Stimulated activated CD4-positive, alpha-beta T cell treated with anti-CD3 and anti-CD28 coated beads, Interleukin-2, amount 100 ng/mL, for 4 hours (primary cell): ENCODE measurements around the gene VSIR.

Source experiments
- DNase-seq: peaks from one replicate; pipeline ENCODE4 v3.0.0-alpha.2; 2020; ENCODE audit warnings: low read depth

VSIR gene

DNA sequence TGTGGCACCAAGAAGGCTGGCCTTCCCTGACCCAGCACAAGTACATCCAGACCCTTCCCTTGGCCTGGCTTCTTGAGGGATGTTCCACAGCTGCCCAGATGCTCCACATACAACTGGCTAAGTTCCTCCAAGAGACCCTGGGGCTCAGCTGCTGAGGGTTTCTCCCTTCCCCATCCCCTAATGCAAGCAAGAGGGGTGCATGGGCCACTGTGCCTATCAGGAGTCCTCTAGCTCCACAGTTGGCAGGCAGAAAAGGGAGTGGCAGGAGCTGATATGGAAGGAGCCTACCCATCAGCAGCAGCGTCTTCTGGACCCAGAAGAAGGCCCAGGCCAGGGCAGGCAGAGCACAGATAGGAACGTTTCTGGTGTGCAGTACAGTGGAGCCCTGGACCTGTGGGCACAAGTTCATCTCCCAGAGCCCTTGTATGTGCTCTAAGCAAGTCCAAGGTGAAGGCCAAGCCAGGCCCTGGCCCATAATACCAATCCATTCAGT is 26.2 kb downstream of the VSIR start:
- DNase-seq: no peak

DNA sequence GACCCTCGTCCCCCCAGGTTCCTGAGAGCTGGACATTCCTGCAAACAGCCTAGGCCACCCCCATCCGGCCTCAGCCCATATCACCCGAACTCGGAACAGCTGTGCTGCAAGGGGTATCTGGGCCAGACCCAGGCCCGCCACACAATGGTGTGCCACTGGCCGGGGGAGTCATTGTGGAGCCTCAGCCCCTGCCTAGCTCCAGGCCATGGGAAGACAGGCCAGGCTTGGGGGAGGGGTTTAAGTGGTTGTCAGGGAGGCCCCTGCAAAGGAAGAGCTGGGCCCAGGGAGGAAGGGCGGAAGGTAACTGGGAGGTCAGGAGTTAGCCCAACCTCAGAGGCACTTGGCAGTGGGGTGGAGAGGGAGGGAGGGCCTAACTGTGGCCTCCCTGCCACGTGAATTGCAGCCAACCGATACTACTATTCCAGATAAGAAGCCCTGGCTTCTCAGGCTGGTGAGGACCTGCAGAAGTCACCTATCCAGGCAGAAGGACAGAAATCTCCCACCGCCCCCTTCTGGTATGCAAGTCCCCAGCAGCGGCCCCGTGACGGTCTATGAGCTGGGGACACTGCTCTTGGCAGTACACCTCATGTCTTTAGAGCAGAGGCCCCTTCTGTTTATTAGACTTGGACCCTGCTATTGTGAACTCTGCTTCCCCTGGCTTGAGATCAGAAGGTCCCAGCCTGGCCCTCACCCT is 26.8 kb downstream of the VSIR start:
- DNase-seq: no peak

DNA sequence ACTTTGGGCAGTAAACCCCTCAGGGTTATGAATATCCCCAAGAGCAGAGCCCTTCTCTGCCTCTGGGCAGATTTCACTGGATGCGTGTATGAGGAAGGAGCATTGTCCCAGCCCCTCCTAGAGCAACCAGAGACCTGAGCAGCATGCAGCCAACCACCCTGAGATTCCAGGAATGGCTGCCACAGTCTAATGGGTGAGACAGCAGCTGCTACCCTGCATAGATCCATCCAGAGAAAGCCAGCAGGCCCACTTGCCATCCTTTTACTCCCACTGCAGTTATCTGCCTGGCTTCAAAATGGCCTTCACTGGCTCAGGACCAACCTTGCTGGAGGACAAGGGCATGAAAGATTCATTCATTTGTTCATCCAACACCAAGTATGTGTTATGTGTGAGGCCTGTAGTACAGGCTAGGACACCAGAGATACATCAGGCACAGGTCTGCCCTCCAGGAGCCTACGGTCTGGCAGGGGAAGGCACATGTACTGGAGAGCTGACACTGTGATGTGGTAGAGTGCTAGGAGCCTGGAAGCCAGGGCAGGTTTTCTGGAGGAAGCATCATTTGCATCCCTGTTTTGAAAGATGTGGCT is 27.6 kb downstream of the VSIR start:
- no peak for DNase-seq

DNA sequence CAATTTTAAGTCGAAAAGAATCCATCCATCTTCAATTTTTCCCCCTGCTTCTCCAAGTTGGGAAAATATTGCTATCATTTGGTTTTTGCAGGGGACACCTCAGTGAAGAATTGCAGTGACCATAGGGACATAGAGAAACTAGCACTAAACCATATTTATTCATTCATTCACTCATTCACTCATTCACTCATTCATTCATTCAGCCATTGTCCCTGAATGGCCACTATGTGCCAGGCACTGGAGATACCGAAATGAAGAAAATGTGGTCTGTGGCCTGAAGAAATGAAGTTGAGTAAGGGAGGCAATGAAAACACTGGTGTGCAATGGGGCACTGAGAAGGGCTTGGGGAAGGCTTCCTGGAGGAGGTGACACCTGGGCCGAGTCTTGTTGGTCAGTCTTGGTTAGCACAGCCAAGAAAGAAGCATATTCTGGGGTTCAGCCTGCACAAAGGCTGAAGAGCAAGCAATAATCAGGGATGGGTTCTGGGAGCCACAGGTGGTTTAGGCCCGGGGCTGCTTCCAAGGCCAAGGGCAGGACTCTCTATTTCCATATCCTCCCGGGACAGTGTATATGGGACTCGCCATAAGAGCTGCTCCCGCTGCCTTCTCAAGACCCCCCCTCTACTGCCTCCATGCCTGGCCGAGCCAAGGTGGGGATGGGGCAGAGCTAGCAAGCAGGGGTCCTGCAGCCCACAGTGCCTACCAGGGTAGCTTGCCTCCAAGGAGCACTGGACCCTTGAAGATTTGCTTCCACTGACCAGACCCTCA is 28.2 kb downstream of the VSIR start:
- no peak for DNase-seq

DNA sequence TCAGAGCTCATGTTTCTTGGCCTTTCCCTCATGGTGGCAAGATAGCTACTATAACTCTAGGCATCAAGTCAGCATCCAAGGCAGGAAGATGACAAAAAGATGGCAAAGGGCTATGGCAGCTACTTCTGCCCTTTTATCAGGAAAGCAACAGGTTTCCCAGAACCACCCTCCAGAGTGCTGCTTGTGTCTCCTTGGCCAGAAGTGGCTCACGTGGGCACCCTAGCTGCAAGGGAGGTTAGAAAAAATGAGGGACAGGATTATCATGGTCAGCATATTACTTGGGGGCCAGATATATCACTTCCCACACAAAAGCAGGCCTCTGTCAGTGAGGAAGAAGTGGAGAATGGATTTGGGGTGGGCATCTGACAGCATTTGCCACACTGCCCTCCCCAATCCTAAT is 29.5 kb downstream of the VSIR start:
- no peak for DNase-seq

DNA sequence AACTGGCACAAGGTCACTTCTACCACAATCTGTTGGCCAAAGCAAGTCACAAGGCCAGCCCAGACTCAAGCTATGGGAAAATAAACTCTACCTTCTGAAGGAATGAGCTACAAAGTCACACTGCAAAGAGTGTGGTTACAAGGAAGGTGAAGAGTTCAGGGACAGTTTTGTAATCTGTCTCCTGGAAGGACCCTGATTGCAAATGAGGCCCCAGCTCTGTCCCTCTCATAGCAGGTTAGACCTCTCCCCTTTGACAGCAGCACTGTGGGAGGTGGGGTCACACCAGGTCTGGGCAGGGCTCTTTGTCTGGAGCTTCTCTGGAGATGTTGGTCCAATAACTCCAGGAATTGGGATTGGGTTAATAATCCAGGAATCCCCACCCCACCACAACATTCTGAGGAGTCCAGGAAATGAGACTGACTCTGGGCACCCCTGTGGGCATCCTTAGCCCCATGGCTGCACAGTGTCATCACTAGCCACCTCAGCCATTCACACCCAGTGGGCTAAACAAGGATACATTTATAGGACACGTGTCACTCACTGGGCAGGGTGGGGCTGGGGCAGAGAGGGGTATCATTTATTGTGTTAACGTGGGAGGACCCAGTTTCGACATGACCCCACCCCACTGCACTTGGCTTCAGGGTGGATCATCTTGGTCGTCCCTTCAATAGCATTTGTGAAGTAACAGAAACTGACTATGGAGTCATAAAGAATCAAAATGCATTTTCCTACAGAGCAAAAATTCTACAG is 30.1 kb downstream of the VSIR start:
- no peak for DNase-seq

DNA sequence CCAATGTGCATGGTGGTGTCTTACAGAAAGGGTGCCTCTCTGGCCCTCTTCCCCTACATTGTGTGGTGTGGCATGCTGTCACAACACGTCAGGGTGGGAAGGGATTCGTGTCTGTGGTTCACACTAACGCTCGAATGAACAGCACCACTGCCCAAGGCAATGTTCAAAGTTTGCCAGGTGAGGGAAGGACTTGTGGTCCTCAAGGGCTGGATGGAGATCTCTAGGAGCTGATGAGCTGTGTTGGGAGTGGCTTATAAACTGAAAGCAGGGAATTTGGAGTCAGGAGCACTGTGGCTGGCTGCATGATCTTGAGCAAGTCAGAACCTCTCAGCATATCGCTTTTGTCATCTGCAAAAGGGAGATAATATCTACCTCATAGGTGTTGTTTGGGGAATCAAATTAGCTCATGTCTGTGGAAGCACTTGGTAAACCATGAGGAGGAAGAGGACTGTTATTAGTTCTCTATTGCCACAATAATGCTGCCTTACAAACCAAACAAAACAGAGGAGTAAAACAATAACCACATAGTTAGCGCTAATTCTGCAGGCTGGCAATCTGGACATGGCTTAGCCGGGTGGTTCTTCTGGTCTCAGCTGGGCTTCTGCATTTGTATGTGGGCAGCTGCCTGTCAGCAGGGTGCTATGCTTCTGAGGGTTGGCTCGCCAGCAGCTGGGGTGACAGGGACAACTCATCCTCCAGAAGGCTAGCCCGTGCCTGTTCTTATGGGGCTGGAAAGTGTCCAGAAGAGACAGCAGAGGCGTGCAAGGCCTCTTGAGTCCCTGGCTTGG is 30.8 kb downstream of the VSIR start:
- no peak for DNase-seq

DNA sequence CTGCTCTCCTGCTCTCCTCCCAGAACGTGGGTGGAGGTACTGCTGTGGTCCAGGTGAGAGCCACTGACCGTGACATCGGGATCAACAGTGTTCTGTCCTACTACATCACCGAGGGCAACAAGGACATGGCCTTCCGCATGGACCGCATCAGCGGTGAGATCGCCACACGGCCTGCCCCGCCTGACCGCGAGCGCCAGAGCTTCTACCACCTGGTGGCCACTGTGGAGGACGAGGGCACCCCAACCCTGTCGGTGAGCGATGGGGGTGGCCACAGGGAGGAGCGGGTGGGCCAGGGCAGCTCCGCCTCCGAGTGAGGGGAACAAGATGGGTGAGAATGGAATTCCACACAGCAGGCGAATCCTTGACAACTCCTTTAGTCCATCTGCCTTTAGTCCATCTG is 31.6 kb downstream of the VSIR start:
- DNase-seq: no peak

DNA sequence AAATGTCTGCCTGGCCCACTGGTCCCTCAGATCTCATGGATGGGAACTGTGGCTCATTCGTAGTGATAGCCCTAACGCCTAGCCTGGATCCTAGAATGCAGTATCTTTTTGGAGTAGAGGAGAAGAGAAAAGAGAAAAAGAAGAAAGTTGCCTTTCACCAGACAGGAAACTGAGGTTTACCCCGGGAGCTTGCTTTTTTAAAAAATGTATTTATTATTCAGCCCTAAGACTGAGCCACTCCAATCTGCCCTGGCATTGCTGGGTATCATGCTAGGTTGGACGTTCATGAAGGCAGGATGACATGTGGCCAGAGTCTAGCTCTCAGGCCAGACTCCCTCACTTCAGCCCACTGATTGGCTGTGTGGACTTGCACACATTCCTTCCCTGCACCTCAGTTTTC is 32.3 kb downstream of the VSIR start:
- DNase-seq: no peak

DNA sequence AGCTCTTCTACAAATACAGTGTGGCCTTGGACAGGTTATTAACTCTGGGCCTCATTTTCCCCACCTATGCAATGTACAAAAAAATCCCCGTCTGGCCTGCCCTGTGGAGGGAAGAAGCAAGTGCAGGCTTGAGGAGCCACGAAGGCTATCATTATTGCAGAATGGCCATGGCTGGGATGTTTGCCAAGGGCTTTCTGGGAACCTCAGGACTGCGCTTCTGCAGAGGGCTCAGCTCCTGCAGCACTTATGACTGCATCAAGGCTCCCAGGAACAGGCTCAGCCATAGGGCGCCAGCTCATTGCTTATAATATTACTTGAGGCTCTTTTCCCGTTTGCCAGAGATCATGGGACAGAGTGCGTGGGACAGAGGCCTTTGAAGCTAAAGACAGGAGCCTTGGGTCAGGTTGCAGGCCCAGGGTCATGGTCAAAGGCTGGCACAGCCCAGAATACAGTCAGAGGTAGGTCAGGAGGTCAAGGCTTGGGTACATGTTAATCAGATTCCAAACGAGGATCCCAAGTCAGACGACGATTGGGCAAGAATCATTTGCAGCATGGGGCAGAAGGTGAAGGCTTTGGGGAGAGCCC is 33.2 kb downstream of the VSIR start:
- DNase-seq: no peak

DNA sequence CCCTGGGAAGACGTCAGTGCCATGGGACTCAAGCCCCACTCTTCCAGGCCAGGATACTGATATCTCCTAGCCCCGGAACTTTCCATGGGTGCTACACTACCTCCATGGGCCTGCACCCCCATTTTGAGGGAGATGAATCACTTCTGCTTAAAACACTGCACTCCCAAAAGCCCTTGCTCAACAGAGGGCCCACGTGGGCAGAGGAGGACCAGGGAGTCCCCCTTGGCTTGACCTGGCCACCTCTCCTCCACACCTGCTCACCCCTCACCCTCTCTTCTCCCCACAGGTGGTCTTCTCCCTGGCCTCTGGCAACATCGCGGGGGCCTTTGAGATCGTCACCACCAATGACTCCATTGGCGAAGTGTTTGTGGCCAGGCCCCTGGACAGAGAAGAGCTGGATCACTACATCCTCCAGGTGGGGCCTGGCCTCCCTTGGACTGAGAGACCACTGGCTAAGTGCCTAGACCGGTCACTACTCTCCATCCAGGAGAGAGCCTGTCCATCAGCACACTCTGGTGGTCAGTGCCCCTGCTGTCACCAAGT is 33.9 kb downstream of the VSIR start:
- no peak for DNase-seq

DNA sequence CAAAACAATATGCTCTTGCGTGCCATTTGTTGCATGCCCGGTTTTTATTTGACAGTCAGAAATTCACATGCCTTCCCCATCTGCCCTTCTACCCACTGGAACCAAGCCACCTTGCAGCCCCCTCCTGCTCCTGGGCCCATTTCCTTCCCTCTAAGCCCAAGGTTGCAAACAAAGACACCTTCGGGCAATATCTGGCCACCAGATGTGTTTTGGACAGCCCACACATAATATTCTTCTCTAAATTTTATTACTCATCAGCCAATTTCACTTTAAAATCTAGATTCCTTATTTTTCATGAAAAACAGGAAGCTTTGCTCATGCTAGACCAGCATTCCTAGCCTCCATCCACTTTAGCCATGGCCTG is 35.5 kb downstream of the VSIR start:
- no peak for DNase-seq

DNA sequence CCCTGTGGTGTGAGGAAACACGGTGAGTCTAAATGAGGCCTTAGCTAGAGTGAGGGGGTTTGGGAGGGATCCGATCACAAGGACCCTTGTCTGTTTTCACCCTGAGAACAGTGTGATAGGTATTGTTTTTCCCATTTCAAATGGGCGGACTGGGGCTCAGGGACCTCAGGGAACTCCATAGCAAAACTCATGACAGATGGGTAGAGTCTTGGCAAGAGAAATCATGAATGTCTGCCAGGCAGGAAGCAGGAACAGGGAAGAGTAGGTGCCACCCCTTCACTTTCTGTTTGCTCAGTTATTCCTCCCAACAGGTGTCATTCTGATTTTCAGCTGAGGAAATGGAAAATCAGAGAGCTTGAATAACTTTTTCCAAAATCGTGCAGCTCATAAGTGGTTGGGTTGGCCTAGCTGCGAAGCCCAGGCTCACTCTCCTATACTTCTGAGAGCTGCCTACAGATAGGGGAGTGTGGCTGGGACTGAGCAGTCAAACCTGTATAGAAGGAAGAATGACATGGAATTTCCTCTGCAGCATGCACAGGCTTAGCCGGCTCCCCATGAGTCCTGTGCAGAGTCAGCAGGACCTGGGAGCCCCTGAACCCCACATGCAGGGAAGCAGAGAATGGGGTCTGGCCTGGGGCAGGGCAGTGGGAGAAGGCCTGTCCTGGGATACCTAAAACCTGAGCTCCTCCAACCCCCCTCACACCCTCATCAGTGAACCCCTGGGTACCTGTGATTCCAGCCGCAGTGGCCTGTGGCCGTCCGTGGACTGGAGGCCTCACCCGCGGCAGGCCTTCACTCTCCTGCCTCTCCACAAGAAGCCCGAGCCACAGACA is 36.1 kb downstream of the VSIR start:
- peak; percentile 58 for DNase-seq

DNA sequence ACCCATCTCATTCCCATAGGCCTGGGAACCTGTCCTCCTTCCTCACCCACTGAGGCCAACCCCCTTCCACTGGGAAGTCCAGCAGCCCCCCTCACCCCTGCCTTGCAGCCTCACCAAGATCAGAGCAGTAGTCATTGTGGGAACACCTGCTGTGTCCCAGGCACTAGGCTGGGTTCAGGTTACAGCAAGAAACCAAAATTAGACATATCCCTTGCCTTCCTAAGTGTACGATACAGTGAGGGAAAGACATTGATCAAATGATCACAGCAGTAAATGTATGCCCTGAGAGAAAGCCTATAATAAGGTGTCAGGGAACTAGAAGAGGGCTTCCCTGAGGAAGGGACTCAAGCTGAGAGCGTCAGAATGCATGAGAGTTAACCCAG is 36.8 kb downstream of the VSIR start:
- DNase-seq: no peak

DNA sequence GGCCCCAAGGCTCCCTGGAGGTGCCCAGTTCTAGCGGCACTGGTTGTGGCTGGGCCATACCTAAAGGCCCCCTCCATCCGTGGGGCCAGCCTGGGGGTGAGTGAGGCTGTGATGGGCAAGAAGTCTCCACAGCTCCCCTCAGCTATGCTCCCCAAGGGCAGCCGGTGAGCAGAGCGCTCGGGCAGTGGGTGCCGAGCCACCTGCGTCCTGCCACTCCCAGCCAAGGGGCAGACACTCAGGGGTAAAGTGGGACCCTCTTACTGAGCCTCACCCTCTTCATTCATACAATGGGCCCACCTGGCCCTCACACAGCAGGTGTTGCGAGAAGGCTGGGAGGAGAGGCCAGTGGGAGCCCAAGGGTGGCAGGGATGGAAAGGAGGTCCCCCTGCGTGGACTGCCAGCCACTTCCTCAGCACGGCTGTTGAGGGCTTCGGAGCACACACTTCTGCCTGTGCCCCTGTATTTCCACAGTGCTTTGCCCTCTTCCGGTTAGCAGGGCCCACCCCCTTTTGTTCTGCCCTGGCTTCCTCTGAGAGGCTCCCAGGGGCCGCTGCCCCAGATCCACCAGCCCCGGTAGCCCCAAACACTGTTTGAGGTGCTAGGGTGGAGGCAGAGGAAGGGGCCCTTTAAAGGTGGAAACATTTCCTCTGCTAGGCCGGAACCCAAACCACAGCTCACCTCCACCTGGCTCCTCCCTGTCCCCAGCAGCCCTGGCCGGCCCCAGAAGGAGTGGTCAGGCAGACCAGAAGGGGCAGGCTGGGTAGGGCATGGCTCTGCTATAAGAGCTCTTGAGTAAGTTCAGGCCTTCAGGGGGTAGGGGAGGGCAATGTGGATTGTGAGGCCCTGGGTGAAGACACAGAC is 37.4 kb downstream of the VSIR start:
- DNase-seq: peak; percentile 55

DNA sequence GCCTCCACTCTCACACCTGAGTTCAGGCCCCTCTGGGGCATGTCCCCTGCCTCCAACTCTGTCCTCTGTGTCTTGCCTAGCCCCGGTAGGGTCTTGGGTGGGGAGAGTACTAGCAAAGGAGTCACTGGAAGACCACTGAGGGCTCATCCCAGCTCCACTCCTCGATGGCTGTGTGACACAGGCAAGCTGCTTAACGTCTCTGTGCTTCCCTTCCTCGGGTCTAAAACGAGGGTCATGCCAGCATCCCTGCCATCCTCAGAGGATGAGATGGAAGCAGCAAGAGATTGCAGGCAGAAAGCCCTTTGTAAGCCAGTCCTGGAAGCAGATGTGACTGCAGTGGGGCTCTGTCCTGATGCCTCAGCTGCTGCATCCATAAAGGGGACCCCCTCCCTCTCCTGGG is 38.5 kb downstream of the VSIR start:
- no peak for DNase-seq

DNA sequence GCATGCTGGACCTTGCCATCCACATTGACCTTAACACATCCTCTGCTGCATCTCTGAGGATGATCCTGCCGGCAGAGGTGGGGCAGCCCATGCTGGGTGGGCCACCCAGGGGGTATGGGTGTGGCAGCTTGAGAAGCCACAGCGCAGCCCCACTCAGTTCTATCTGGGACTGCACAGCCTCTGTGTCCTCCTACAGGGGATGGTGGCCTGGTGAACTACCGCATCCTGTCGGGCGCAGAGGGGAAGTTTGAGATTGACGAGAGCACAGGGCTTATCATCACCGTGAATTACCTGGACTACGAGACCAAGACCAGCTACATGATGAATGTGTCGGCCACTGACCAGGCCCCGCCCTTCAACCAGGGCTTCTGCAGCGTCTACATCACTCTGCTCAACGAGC is 41.5 kb downstream of the VSIR start:
- no peak for DNase-seq

DNA sequence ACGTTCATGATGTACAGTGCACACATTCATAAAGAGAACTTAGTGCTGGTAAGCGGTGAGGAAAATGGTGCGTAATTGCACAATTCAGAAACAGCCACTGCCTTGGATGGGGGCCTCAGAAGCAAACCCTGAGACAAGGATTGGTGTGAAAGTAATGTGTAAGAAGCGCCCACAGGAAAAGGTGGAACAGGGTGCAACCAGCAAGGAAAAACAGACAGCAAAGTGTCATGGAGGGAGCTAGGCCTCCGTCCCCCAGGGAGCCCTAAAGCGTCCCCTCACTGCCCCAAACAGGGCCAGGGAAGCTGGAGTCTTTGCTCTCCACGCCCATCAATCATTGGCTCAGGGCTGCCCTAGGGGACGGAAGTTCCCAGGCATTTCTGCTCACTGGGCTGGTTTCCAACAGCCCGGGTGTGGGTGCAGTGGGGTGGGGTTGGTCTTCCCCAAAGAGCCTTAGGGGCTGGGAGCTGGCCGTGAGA is 44.1 kb downstream of the VSIR start:
- no peak for DNase-seq
